ENCODE data around the gene KCNT2. TPM values are rescaled to one million over a fixed set of nuclear protein-coding genes. Genes with fewer than 3 reads are reported as not detected.

KCNT2 gene
- total RNA-seq, 1 donor from 2014 or later, result 8.4 TPM

DNA sequence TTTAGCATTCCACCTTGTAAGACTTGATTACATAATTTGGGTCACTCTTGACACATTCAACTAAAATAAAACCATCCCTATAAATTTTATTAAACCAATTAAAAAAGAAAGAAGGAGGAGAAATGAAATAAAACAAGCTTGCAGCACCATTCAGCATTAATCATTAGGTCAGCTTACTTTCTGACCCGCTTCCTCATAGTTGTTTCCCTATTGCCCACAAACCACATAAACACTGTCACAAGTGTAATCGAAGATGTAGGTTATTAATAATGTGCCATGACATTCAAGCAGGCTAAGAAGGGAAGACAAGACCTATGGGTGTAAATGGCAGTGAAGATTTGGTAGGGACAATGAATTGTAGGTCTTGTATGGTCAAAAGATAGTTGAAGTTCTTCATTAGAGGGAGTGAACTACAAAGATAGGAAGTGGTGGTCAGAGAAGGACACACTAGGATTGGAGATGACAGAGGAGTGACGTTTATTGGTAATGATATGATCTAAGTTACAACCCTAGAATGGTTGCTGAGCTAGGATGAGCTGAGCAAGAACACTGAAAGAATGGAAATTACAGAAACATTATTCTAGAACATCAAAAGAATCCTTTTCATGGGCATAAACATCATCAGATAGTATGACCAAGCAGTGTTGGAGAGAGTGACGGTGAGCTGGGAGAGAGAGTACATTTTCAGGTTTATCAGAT, 231.5 kb downstream of the KCNT2 start:
- no peaks in the 10 kb centered on the region for H3K9me3 ChIP-seq
- DNase-seq (ENCODE audit: low spot score in 2 of 2), result no peak
- no peaks in the 10 kb centered on the region for H3K4me1 ChIP-seq
- H3K27me3 ChIP-seq, result no peaks in the 10 kb centered on the region
- intact Hi-C loops (cut with DNase I), result no loop called here
- no peak overlapping the region for H3K27ac ChIP-seq
- no peak overlapping the region for H3K4me3 ChIP-seq
- TF ChIP-seq, protein P1, sequence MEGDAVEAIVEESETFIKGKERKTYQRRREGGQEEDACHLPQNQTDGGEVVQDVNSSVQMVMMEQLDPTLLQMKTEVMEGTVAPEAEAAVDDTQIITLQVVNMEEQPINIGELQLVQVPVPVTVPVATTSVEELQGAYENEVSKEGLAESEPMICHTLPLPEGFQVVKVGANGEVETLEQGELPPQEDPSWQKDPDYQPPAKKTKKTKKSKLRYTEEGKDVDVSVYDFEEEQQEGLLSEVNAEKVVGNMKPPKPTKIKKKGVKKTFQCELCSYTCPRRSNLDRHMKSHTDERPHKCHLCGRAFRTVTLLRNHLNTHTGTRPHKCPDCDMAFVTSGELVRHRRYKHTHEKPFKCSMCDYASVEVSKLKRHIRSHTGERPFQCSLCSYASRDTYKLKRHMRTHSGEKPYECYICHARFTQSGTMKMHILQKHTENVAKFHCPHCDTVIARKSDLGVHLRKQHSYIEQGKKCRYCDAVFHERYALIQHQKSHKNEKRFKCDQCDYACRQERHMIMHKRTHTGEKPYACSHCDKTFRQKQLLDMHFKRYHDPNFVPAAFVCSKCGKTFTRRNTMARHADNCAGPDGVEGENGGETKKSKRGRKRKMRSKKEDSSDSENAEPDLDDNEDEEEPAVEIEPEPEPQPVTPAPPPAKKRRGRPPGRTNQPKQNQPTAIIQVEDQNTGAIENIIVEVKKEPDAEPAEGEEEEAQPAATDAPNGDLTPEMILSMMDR (IDR thresholded peaks at IDR 0.05), result no peak
- no peaks in the 10 kb centered on the region for H3K36me3 ChIP-seq

DNA sequence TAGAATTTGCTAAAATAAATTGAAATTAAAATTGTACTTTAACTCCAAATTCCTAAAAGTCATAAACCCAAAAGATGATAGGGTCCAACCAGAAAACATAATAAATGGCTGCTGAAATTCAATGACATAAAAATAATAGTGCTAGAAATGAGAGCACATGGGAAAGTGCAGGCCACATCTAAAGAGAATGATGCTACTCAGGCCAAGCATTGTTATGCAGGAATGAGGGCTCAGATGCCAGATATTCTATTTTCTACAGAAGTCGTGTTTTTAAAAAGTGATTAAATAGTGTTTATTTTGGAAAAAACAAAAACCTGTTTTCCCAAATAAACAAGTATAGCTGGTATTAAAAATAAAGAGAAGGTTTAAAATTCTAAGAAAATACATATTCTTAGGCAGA, 234.4 kb downstream of the KCNT2 start:
- H3K4me1 ChIP-seq, result no peaks in the 10 kb centered on the region
- TF ChIP-seq, protein P1 (IDR thresholded peaks at IDR 0.05), result no peak
- intact Hi-C loops (cut with DNase I), result no loop called here
- DNase-seq (ENCODE audit: low spot score in 2 of 2), result no peak
- H3K9me3 ChIP-seq, result no peaks in the 10 kb centered on the region
- no peak overlapping the region for H3K4me3 ChIP-seq
- H3K36me3 ChIP-seq, result no peaks in the 10 kb centered on the region
- no peaks in the 10 kb centered on the region for H3K27me3 ChIP-seq
- H3K27ac ChIP-seq, result no peak overlapping the region

DNA sequence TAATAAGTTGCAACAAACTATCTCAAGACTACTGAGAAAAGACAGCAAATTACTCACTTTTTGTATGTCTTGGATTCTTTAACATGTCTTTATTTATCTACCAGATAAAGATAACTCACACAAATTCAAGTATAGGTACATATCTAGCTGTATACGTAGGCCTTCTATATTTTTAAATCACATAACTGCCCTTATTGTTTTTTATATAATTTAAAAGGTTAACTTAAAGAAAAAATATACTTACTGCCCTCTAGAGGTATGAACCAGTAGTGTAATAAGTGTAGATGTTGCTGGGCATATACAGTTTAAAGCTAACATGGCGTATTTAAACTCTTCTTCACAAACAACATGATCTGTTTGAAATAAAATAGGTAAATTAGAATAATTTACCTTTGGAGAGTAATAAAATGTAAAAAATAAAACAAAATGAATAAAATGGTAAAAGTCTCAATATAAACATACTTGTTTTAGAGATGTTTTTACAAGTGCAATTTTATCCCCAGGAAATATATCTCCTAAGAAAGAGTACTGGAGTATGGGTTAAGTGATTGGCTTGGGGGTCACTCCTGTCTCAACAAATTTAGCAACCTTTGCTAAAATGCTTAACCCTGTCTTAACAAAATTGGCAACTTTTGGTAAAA, 235.2 kb downstream of the KCNT2 start:
- H3K4me3 ChIP-seq, result no peak overlapping the region
- intact Hi-C loops (cut with DNase I), result no loop called here
- DNase-seq (ENCODE audit: low spot score in 2 of 2), result no peak
- no peaks in the 10 kb centered on the region for H3K4me1 ChIP-seq
- TF ChIP-seq, protein P1 (IDR thresholded peaks at IDR 0.05), result peak in 2 of 3 experiments; percentile 8 to 41
- no peak overlapping the region for H3K27ac ChIP-seq
- no peaks in the 10 kb centered on the region for H3K27me3 ChIP-seq
- H3K36me3 ChIP-seq, result no peaks in the 10 kb centered on the region
- H3K9me3 ChIP-seq, result no peaks in the 10 kb centered on the region

DNA sequence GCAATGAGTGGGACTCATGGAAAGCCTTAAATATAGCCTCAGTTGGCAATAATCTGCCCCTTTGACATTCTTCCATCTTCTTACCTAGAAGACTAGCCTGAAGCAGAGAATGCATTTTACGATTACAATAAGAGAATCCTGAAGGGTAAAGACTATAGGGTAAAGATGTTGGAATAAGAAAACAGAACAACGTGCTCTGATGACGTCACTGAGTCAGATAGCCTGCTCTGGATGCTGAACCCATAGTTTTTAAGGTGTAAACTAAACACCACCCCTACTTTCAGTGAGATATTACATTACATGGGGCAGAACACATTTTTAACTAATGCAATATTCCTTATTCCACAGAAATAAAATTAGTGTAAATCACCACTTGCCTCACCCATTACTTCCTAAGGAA, 240.4 kb downstream of the KCNT2 start:
- DNase-seq (ENCODE audit: low spot score in 2 of 2), result no peak
- no peaks in the 10 kb centered on the region for H3K36me3 ChIP-seq
- no peak overlapping the region for H3K4me3 ChIP-seq
- no peak overlapping the region for H3K27ac ChIP-seq
- no peaks in the 10 kb centered on the region for H3K4me1 ChIP-seq
- no peaks in the 10 kb centered on the region for H3K27me3 ChIP-seq
- TF ChIP-seq, protein P1 (IDR thresholded peaks at IDR 0.05), result no peak
- no peaks in the 10 kb centered on the region for H3K9me3 ChIP-seq
- intact Hi-C loops (cut with DNase I), result no loop called here

DNA sequence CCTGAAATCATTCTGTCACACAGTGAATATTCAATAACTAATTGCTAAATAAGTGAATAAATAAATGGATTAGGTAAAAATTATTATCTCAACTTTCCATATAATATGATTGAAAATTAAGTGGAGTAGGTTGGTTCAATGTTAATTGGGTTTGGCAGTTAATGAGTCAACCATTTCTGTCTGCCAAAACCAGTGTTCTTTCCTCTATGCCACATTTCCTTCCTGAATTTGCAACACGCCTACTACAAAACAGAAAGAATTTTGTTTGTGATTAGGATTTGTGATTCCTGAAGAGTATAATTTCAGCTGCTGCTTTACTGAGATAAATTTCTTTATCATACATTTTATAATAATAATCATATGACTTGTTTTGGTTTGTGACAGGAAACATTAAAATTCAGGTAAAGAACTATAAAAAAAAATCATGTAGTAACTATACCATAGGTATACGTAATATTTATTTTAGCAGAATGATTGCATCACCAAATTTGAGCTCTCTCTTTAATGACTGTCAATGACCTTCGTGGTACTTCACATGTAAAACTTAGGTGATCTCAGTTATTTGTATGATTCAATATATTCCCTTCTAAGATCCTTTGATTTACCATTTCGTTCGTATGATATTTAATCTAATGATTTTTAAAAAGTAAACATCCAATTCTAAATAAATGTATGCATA, 241.3 kb downstream of the KCNT2 start:
- Histone ChIP-seq H3K4me1 (no peaks in the 10 kb centered on the region), H3K27ac (no peak overlapping the region), H3K4me3 (no peak overlapping the region), H3K9me3 (no peaks in the 10 kb centered on the region), H3K27me3 (no peaks in the 10 kb centered on the region), H3K36me3 (no peaks in the 10 kb centered on the region)
- TF ChIP-seq, protein P1 (IDR thresholded peaks at IDR 0.05), result no peak
- intact Hi-C loops (cut with DNase I), result no loop called here
- DNase-seq (ENCODE audit: low spot score in 2 of 2), result no peak
